ENCODE measurements around the gene ST6GAL1.
"Not testable (repeated sequence)": the region's sequence is repeated elsewhere in the genome, so short reads cannot be mapped to it uniquely, and the experiment has no call there.

Gene ST6GAL1

GRCh38 chr3:187054433-187054832, 124.1 kb downstream of the ST6GAL1 start:
- not testable (repeated sequence) for DNase-seq

- not testable (repeated sequence) for DNase-seq
Observed at GRCh38 chr3:187057803-187058202, 127.5 kb downstream of the ST6GAL1 start.

DNA sequence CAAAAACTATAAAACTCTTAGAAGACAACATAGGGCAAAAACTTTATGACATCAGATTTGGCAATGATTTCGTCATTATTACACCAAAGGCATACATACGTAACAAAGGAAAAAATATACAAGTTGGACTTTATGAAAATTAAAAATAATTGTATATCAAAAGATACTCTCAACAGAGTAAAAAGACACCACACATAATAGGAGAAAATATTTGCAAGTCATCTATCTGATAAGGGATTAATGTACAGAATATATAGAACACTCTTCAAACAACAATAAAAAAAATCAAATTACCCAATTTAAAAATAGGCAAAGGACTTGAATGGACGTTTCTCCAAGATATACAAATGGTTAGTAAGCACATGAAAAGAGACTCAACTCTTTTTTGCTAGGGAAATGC, 131.4 kb downstream of the ST6GAL1 start:
- DNase-seq: no peak

GRCh38 chr3:187062526-187063177, 132.3 kb downstream of the ST6GAL1 start:
- no peak for DNase-seq

GRCh38 chr3:187063286-187064121, 133.2 kb downstream of the ST6GAL1 start:
- peak in 1 of 2 experiments; percentile 14 for DNase-seq

DNA sequence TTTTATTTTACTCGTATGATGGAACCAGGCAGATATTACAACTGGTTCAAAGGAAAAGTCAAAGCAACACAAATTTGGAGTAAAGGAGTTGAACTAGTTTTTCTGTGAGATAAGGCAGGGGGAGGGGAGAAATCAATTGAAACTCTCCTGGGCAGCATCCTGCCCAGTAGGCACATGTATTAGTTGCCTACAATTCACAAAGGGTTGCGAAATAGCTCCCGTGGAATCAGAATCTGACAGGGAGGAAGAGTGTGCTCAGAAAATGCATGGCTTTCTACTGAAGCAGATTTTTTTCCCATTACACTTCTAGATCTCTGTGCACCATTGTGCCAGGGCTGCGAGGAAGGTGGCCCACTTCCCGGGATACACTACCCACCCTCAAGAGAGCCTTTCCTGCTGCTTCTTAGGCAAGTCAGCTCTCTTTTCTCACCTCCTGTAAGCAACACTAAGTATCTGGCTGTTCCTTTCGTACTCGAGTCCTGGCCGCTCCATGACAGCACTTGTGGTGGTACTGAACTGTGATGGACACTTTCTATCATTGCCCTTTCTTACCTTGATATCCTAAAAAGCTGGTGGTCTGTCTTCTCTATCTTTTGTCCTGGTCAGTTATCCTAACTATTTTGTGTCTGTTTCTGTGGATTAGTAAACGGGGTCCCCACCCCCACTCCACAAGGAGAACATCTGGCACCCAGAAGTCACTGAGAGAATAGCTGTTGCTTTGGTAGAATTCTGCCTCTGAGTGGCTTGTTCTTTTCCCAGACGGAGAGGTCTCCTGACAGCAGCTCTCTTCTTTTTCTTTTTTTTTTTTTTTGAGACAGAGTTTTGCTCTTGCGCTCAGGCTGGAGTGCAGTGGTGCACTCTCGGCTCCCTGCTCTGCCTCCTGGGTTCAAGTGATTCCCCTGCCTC, 134.1 kb downstream of the ST6GAL1 start:
- DNase-seq: no peak

- peak; percentile 17 to 58 for DNase-seq
Observed at GRCh38 chr3:187066228-187066995, 136.1 kb downstream of the ST6GAL1 start.

GRCh38 chr3:187068787-187069186, 138.5 kb downstream of the ST6GAL1 start:
- DNase-seq: no peak

DNA sequence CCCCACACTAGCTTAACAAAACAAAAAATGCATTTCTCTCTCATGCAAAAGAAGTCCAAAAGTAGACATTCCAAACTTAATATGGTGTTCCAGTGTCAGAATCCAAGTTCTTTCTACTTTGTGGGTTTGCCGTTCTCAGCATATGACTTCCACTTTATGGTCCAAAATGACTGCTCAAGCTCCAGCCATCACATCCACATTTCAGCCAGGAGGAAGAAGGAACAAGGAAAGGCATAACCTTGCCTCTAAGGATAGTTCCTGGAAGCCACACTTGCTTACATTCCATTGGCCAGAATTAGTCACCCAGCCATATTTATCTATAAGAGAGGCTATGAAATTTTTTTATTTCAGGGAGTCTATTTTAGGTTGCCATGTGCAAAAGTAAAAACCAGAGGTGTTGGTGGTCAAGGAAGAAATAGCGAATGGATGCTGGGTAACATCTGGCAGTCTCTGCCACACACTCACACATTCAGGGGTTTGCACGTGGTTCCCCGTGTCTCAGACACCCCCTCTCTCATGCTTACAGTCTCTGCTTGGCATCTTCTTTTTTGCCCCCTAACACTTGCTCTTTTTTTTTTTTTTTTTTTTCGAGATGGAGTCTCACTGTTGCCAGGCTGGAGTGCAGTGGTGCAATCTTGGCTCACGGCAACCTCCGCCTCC, 139.7 kb downstream of the ST6GAL1 start:
- no peak for DNase-seq

GRCh38 chr3:187072102-187072501, 141.8 kb downstream of the ST6GAL1 start:
- no peak for DNase-seq

DNA sequence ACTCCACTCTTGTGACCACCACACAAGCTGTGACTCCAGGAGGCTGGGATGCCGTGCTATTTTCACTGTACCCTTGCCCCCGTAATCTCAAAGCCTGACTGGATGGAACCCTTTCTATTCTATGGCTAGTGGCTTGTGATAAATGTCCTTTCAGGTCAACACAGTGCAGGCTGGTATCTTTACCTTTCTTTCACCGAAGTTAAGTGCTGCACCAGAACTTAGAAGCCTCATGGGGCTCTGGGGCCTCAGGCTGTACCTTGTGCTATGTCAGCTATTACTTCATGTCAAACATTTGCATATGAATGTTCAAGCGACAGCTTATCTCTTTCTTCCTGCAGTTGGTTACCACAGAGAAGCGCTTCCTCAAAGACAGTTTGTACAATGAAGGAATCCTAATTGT, 142.2 kb downstream of the ST6GAL1 start:
- no peak for DNase-seq

DNA sequence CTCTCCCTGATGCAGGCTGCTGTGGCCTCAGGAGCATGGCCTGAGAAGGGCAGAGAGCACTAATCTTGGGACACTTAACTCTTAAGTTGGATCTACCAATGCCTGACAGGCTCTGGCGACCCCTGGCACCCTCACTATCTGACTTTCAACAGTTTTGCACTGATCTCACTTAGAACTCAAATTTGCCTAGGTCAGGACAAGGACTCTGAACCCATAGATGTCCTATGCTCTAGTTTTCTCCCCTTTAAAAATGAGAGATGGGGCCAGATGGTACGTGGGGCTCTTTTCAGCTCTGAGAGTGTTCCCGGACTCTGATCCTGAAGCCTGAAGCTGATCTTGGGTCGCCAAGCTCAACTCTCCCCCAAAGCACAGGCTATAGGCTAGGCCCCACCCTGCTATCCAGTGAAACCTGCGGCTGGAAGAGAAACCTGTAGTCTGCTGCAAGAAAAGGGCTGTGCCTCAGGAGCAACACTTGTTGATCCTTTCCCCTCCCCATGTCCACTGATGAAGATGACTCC, 143.3 kb downstream of the ST6GAL1 start:
- no peak for DNase-seq

DNA sequence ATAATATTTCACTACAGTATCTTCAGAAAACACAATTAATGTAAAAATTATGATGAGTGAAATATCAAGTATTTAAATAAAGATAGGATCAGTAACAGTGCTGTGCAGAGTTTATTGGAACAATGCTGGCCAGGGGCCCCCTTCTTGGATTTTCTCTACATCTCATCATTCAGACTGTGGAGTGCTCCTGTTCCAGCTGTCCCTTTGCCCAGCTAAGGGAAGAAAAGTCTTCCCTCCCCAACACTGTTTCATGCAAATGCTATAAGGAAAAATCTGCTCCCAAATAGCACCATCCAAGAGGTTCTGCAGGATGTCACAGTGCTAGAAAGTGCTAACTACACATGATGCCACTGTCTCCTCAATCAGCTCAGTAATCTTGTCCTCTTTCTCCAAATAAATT, 144.5 kb downstream of the ST6GAL1 start:
- DNase-seq: no peak

DNA sequence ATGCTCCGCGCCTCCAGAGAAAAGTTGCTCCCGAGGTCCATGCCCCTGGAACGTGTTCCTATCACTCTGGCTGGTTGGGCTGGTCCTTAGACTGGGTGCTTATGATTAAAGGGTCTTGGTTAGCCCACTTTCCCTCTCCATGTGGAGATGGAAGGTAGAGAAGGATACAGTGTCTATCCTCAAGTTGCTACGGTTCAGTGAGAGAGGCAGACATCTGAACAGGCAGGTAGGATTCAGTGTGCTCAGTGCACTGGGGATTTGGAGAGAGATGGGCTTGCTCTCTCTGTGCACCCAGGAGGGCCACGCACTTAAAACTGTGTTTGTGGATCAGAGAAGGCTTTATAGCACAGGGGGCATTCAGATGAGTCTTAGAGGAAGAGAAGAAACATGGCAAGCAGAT, 146.0 kb downstream of the ST6GAL1 start:
- no peak for DNase-seq

- DNase-seq: no peak
Observed at GRCh38 chr3:187077085-187077484, 146.8 kb downstream of the ST6GAL1 start.

DNA sequence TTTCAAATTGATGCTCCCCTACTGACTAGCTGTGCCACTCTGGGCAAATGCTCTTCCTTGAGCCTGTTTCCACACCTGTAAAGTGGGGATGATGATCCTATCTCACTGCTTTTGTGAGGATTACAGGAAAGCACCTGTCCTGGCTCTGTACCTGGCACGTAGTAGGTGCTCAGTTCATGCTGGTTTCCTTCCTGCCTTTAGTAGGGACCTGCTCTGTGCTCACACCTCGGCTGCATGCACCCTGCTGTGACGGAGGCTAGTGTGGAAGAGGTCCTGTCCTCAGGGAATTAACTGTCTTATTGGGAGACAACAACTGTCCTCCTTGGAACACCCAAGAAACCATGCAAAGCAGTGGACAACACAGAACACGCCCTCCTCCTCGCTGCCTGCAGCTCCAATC, 147.2 kb downstream of the ST6GAL1 start:
- no peak for DNase-seq

- no peak for DNase-seq
Observed at GRCh38 chr3:187079090-187080022, 149.0 kb downstream of the ST6GAL1 start.

GRCh38 chr3:187080799-187081450, 150.6 kb downstream of the ST6GAL1 start:
- no peak for DNase-seq

- no peak for DNase-seq
Observed at GRCh38 chr3:187082758-187083375, 152.5 kb downstream of the ST6GAL1 start.

Data from stimulated activated CD4-positive, alpha-beta T cell treated with anti-CD3 and anti-CD28 coated beads, Interleukin-4, amount 100 ng/mL, for 4 hours (primary cell).